HEK293T (cell line): Measurements from ENCODE around the gene ARID3A.

Source experiments
- CTCF ChIA-PET: fragments of 350-600 bp; formaldehyde crosslinking; extraction: SDS; loops from one replicate; lab custom pipeline; 2021; ENCODE audit warnings: antibody characterized with exemption, inconsistent platforms; lab: Yijun Ruan, JAX
- POLR2A ChIA-PET: fragments of 350-600 bp; formaldehyde crosslinking; extraction: SDS; loops from one replicate; lab custom pipeline; 2020; ENCODE audit warnings: antibody characterized with exemption, inconsistent platforms; lab: Yijun Ruan, JAX
- DNase-seq: peaks from one replicate; pipeline ENCODE4 v3.0.0; 2012; ENCODE audit warnings: mixed read lengths; ENCODE audit errors: extremely low spot score
- ARNT ChIP-seq: fragments of 450-650 bp; IDR thresholded peaks from 2 replicates; pipeline ENCODE4 v1.6.1; 2017; ENCODE audit warnings: mild to moderate bottlenecking
- BHLHE40 ChIP-seq: fragments of 450-650 bp; IDR thresholded peaks from 2 replicates; pipeline ENCODE4 v1.6.1; 2016; ENCODE audit warnings: mild to moderate bottlenecking, moderate library complexity, borderline replicate concordance
- CTBP1 ChIP-seq: fragments of 450-650 bp; IDR thresholded peaks from 2 replicates; pipeline ENCODE4 v1.6.1; 2016; ENCODE audit warnings: borderline replicate concordance
- ELF4 ChIP-seq: fragments of 450-650 bp; IDR thresholded peaks from 2 replicates; pipeline ENCODE4 v1.6.1; 2017; ENCODE audit warnings: antibody characterized with exemption
- FOXA1 ChIP-seq: fragments of 450-650 bp; IDR thresholded peaks from 2 replicates; pipeline ENCODE4 v1.6.1; 2016; ENCODE audit warnings: mild to moderate bottlenecking
- FOXK2 ChIP-seq: fragments of 450-650 bp; IDR thresholded peaks from 2 replicates; pipeline ENCODE4 v1.6.1; 2016; ENCODE audit warnings: mild to moderate bottlenecking
- FOXM1 ChIP-seq: fragments of 450-650 bp; IDR thresholded peaks from 2 replicates; pipeline ENCODE4 v1.6.1; 2017; ENCODE audit warnings: mild to moderate bottlenecking, borderline replicate concordance
- HDGF ChIP-seq: fragments of 450-650 bp; IDR thresholded peaks from 2 replicates; pipeline ENCODE4 v1.6.1; 2017; ENCODE audit warnings: antibody characterized with exemption, borderline replicate concordance
- L3MBTL2 ChIP-seq: fragments of 450-650 bp; conservative IDR thresholded peaks from 2 replicates; pipeline ENCODE4 v1.6.1; 2016; ENCODE audit warnings: mild to moderate bottlenecking
- LEF1 ChIP-seq: fragments of 450-650 bp; IDR thresholded peaks from 2 replicates; pipeline ENCODE4 v1.6.1; 2017; ENCODE audit warnings: mild to moderate bottlenecking, borderline replicate concordance
- NFRKB ChIP-seq: fragments of 450-650 bp; IDR thresholded peaks from 2 replicates; pipeline ENCODE4 v1.6.1; 2016; ENCODE audit warnings: mild to moderate bottlenecking, moderate library complexity
- SP1 ChIP-seq: fragments of 450-650 bp; IDR thresholded peaks from 2 replicates; pipeline ENCODE4 v1.6.1; 2017
- SUZ12 ChIP-seq: fragments of 450-650 bp; IDR thresholded peaks from 2 replicates; pipeline ENCODE4 v1.6.1; 2016; ENCODE audit warnings: mild to moderate bottlenecking
- TARDBP ChIP-seq: fragments of 450-650 bp; IDR thresholded peaks from 2 replicates; pipeline ENCODE4 v1.6.1; 2016
- ZNF384 ChIP-seq: fragments of 450-650 bp; IDR thresholded peaks from 2 replicates; pipeline ENCODE4 v1.6.1; 2016
- TF ChIP-seq, protein P1 (sequence below): fragments of 450-650 bp; IDR thresholded peaks from 2 replicates; pipeline ENCODE4 v1.6.1; 2016

ARID3A gene

DNA sequence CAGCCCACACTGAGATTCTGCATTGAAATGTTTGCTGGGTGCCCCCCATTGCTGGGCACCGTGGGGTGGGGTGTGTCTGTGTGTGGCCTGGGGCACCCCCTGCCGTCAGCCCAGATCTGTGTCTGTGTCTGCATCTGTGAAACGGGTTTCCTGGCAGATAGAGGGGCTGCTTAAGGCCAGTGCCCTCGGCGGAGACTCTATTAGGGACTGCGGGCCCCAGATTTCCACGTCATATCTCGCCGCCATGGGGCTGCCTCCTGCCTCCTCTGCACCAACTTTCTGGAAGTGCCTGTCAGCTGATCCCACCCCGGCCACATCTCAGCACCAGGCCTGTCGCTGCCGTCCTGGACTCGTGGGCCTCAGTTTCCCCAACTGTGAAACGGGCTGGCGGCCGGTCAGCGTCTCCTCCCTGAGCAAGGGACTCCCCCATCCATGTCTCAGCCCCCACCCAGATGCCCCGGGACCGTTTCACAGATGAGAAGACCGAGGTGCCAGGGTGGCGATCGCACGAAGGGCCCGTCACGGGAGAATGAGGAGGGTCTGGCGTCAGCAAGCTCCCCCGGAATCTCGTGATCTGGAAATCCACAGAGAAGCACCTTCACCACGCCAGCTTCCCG is 21.4 kb downstream of the ARID3A start:
- no peak for DNase-seq

DNA sequence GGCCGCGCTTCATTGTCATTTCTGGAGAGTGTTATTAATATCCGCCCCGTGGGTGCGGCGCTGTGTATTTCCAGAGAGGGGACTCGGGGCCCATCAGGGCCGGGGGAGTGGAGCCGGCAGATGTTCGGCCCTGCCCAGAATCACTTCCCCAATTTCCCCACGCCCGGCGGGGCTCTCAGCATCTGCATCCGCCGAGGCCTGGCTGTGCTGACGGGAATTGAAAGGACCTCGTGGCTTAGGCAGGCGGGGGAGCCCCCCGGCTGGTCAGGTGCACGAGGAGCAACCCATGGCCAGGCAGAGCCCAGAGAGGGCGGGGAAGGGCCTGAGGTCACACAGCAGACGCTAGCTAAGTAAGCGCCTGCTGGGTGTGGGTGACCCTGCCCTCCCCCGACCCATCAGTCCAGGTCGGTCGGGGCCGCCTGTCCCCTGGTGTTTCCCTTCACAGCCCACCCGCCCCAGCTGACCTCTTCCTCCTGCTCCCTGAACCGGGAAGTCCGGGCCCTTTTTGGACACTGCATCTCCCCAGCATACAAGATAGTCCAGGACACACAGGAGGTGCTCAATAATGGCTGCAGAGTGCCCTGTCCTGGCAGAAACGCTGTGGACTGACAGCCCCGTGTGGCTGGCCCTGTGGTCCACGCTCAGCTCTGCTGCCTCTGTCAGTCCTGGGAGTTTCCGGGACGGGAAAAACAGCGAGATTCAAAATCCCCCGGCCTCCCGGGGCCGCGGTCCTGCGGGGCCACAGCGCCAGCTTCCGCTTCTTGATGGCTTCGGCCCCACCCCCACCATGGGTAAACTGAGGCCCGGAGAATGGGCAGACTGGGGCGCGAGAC is 22.1 kb downstream of the ARID3A start:
- TF ChIP-seq FOXA1 (no peak), L3MBTL2 (no peak), LEF1 (no peak), BHLHE40 (no peak), ARNT (no peak), TARDBP (no peak), ZNF384 (no peak), NFRKB (no peak), FOXK2 (no peak), SP1 (no peak), ELF4 (no peak)
- TF ChIP-seq, protein P1, sequence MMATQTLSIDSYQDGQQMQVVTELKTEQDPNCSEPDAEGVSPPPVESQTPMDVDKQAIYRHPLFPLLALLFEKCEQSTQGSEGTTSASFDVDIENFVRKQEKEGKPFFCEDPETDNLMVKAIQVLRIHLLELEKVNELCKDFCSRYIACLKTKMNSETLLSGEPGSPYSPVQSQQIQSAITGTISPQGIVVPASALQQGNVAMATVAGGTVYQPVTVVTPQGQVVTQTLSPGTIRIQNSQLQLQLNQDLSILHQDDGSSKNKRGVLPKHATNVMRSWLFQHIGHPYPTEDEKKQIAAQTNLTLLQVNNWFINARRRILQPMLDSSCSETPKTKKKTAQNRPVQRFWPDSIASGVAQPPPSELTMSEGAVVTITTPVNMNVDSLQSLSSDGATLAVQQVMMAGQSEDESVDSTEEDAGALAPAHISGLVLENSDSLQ, result no peak
- ChIA-PET POLR2A (no interaction called here), CTCF (no interaction called here)
- DNase-seq, result no peak

More for the DNA sequence above, 21.4 kb downstream of the ARID3A start:
- ChIA-PET CTCF (interaction anchor here (0.7 kb wide), 1 partner anchor 36 kb away, joined by 3 read pairs; no protein-coding TSS in a partner anchor), POLR2A (no interaction called here)
- TF ChIP-seq FOXA1, result no peak
- no peak for TF ChIP-seq ELF4
- TF ChIP-seq BHLHE40, result no peak
- TF ChIP-seq, protein P1, result no peak
- no peak for TF ChIP-seq SUZ12
- TF ChIP-seq ARNT, result no peak
- TF ChIP-seq CTBP1, result no peak
- no peak for TF ChIP-seq ZNF384
- TF ChIP-seq NFRKB, result no peak
- TF ChIP-seq FOXK2, result no peak
- no peak for TF ChIP-seq HDGF
- no peak for TF ChIP-seq LEF1
- no peak for TF ChIP-seq FOXM1
- no peak for TF ChIP-seq SP1

DNA sequence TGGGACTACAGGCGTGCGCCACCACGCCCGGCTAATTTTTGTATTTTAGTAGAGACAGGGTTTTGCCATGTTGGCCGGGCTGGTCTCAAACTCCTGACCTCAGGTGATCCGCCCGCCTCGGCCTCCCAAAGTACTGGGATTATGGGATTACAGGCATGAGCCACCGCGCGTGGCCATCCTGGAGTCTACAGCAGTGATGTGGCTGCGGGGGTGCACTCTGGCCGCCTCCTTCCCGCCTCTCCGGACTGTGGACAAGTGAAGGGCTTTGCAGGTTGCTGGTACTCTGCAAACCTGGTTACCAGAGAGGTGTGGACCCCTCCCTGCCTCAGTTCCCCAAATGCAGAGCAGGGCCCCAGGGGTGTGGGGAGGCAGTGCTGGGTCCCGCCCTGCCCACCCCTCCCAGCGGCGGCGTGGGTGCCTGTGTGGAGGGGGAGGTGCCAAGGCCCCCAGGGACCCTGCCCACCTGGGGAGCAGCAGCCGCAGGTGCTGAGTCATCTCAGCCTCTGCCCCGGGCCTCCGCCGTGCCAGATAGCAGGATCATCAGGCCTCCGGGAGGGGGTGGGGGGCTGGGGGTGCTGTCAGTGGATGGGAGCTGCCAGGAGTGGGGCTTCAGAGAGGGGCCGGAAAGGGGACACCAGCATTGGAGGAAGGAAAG is 23.1 kb downstream of the ARID3A start:
- TF ChIP-seq LEF1, result no peak
- TF ChIP-seq SP1, result no peak
- TF ChIP-seq, protein P1, result no peak
- no peak for TF ChIP-seq HDGF
- TF ChIP-seq FOXM1, result no peak
- ChIA-PET POLR2A (no interaction called here), CTCF (no interaction called here)
- DNase-seq, result no peak

DNA sequence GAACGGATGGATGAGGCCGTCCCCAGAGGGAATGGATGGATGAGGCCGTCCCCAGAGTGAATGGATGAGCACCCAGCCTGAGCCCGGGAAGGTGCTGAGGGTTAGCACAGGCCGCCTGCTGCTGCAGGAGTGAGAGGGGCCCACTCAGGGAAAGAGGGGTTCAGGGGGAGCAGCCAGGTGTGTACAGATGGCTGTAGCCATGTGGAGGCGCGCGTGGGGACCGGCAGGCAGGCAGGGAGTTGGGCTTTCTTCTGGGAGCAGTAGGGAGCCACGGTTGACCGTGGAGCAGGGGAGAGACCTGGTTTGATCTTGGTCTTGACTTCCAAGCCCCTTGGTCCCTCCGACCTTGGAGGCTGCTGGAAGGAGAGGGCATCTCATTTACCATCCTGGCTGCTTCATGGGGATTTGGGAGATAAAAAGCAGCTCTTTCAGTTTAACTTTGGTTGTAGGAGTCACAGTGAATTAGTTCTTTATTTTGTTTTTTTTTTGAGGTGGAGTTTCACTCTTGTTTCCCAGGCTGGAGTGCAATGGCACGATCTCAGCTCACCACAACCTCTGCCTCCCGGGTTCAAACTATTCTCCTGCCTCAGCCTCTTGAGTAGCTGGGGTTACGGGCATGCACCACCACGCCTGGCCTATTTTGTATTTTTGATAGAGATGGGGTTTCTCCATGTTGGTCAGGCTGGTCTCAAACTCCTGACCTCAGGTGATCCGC is 24.7 kb downstream of the ARID3A start:
- TF ChIP-seq FOXM1, result no peak
- ChIA-PET POLR2A (no interaction called here), CTCF (no interaction called here)
- DNase-seq, result no peak

DNA sequence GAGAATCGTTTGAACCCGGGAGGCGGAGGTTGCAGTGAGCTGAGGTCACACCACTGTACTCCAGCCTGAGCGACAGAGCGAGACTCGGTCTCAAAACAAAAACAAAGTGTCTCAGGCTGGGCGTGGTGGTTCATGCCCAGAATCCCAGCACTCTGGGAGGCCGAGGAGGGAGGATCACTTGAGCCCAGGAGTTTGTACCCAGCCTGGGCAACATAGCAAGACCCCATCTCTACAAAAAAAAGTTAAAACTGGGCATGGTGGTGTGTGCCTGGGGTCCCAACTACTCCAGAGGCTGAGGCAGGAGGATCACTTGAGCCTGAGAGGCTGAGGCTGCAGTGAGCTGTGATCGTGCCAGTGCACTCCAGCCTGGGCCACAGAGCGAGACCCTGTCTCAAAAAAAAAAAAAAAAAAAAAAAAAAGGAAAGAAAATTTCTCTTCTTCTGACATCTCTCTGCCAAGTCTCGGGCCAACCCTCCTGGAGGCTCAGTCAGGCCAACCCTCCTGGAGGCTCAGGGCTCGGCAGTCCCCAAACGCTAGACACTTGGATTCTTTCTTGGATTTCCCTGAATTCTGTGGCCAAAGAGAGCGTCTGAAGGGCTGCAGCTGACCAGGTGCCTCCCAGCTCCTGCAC is 26.3 kb downstream of the ARID3A start:
- DNase-seq, result no peak
- ChIA-PET POLR2A (no interaction called here), CTCF (no interaction called here)
- TF ChIP-seq ZNF384 (peak; percentile 68), CTBP1 (no peak)

DNA sequence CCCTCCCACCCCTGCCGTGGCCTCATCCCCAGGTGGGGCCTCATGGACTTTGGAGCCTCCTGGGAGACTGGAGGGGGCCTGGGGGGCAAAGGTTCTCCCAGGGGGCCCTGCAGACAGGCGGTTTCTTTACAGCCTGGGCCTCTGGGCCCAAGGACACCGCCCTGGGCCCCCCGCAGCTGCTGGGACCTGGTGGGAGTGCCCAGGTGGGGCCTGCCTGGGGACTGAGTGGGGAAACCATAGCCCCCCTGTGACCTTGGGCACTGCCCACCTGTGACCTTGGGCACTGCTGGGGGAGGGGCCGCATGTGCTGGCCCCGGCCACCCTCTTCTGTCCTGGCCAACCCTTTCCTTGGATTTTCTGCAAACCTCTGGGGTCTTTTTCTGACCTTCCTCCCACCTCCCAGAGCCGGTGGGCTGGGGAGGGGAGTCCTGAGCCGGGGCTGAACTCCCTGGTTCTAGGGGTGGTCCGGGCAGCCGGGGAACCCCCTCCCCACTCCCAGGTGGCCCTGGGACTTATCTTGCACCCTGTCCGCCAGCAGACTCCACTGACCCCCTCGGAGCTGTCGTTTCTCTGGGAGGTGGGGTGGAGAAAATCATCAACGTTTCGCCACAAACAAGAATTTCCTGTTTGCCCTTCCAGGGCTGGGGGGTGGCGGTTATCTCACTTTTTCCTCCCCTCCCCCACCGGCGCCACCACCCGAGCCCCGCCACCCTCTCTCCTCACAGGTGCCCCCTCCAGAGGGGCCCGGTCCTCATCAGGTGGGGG is 27.0 kb downstream of the ARID3A start:
- CTCF ChIA-PET, result no interaction called here
- TF ChIP-seq ELF4 (no peak), SP1 (no peak), LEF1 (no peak), BHLHE40 (no peak), HDGF (no peak), SUZ12 (no peak), L3MBTL2 (no peak), FOXK2 (no peak), FOXM1 (no peak), ARNT (no peak), CTBP1 (no peak), FOXA1 (no peak), TARDBP (no peak), ZNF384 (no peak), NFRKB (no peak)
- TF ChIP-seq, protein P1, result no peak
- POLR2A ChIA-PET, result no interaction called here
- no peak for DNase-seq
